ENCODE results near the gene STARD3NL. TPM values are rescaled to one million over a fixed set of nuclear protein-coding genes. Genes with fewer than 3 reads are reported as not detected.

STARD3NL gene
- total and polyA plus RNA-seq, 10 of the 15 experiments (the other 5 are each of a cell fraction or from before 2014, with no cell fraction given) = 66.1 to 133 (median 85.7) TPM

DNA sequence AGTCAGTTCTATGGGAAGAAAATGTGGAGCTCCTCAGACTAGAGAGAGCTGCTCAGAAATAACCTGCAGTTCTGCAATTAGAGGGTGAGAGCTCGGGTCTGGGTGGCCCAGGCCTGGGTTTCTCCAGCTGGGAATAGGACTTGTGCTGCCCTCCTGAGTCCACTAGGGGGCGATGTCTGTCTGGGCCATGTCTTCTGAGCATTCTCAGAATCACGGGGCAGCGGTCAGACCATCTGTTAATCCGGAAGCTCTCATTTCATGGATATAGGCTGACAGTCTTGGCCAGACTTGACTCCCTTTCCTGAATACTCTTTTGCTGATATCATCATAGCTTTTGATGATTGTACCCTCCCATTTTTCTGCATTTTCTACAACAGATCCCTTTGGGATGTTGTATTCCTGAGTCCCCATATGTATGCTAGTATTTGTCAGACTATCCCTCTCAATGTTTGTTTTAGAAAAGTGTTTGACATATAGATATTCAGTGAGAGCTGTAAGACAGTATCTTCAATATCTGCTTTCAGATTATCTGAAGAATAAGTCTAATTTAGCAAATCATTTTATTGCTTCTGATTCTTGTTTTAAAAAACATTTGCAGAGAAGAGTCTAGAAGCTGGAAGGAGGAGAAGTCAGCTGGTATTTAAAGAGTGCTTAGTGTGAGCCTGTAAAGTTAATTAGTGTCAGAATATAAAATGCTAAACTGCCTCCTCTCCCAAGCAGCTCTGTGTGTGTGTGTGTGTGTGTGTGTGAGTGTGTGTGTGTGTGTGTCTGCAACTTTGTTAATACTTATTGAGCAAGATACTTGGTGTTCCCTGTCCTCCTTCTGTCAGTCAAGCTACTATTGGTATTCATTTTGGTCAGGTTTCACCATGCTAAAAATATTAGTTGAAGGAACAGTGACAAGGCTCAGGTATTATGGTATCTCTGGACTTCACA, 38.0 kb downstream of the STARD3NL start (continued):
- no peak for TF ChIP-seq BCL3 (IDR thresholded peaks at IDR 0.05; ENCODE audit: borderline replicate concordance, insufficient read depth, low read depth, low read length, poor library complexity, severe bottlenecking)
- TF ChIP-seq NFYB (IDR thresholded peaks at IDR 0.05; ENCODE audit: insufficient read depth, low read depth, low read length) = no peak
- TF ChIP-seq BMI1 (IDR thresholded peaks at IDR 0.05; ENCODE audit: borderline replicate concordance) = no peak
- no peak for TF ChIP-seq E4F1 (IDR thresholded peaks at IDR 0.05; ENCODE audit: borderline replicate concordance, partially characterized antibody)
- TF ChIP-seq NRF1 (conservative IDR thresholded peaks at IDR 0.05; ENCODE audit: low read depth, low read length) = no peak
- TF ChIP-seq CEBPZ (IDR thresholded peaks at IDR 0.05; ENCODE audit: low read depth, low read length) = no peak
- no peak for TF ChIP-seq ZSCAN29 (IDR thresholded peaks at IDR 0.05)
- TF ChIP-seq RFX5 (IDR thresholded peaks at IDR 0.05; ENCODE audit: low read depth, low read length) = no peak
- peak; percentile 94 to 99 (median 98) for TF ChIP-seq CTCF (IDR thresholded peaks at IDR 0.05 in 2 of 3, conservative IDR thresholded peaks at IDR 0.05 in 1 of 3; ENCODE audit: control insufficient read depth in 2 of 3, extremely low read depth in 1 of 3, insufficient read depth in 1 of 3, low read depth in 3 of 3, low read length in 3 of 3)
- TF ChIP-seq YBX1 (IDR thresholded peaks at IDR 0.05) = no peak
- TF ChIP-seq RBBP5 (conservative IDR thresholded peaks at IDR 0.05) = no peak
- no peak for TF ChIP-seq TARDBP (IDR thresholded peaks at IDR 0.05; ENCODE audit: borderline replicate concordance)
- TF ChIP-seq PBX3 (IDR thresholded peaks at IDR 0.05; ENCODE audit: insufficient replicate concordance, low read depth, low read length) = no peak
- TF ChIP-seq CREM (IDR thresholded peaks at IDR 0.05; ENCODE audit: low read depth) = no peak
- TF ChIP-seq CHD2 (IDR thresholded peaks at IDR 0.05; ENCODE audit: borderline replicate concordance, low read depth, low read length) = no peak
- peak in 1 of 2 experiments; percentile 52; a peak in 1 of 4 replicates for TF ChIP-seq ETV6 (conservative IDR thresholded peaks at IDR 0.05 in 1 of 2, IDR thresholded peaks at IDR 0.05 in 1 of 2; ENCODE audit: borderline replicate concordance in 1 of 2, low read depth in 1 of 2)
- TF ChIP-seq CHD1 (IDR thresholded peaks at IDR 0.05; ENCODE audit: low read depth, low read length) = no peak
